H1 (cell line): ENCODE results near the gene COL17A1. TPM values are rescaled to one million over a fixed set of nuclear protein-coding genes. Genes with fewer than 3 reads are reported as not detected.
A peak's percentile ranks its signal among the peaks of the same experiment; 100 is the strongest.

ENCODE experiments used
- CTCF ChIA-PET: fragments of 300-600 bp; sonication (Branson Sonifier 250); formaldehyde crosslinking; loops from one replicate; lab custom pipeline; 2021; ENCODE audit not compliant: partially characterized antibody; lab: Charles Lee
- POLR2A ChIA-PET: fragments of 300-600 bp; sonication (Branson Sonifier 250); formaldehyde crosslinking; loops from one replicate; lab custom pipeline; 2021; ENCODE audit warnings: inconsistent platforms; ENCODE audit not compliant: partially characterized antibody; lab: Charles Lee
- DNase-seq, 2 experiments: peaks; one replicate each; pipeline versions ENCODE4 v3.0.0 to v3.0.0-alpha.2; 2010 to 2022; ENCODE audit warnings: low spot score in 2 of 2, low read depth in 1 of 2, mixed read lengths in 1 of 2
- FAIRE-seq: peaks from 2 replicates; lab custom pipeline; 2011; peaks lifted over from hg19 to GRCh38; lab: Jason Lieb, UNC
- H2AFZ ChIP-seq: 2 replicates; pipeline ENCODE4 v1.8.1; 2012; ENCODE audit warnings: low read length, inconsistent platforms
- H2AK5ac ChIP-seq: 2 replicates; pipeline ENCODE4 v1.6.1; 2013; ENCODE audit warnings: low read depth, low read length
- H2BK120ac ChIP-seq: replicated peaks from 2 replicates; pipeline ENCODE3; 2013; ENCODE audit warnings: low read depth, low read length, inconsistent platforms
- H2BK12ac ChIP-seq: 2 replicates; pipeline ENCODE4 v1.6.1; 2013; ENCODE audit warnings: low read depth, low read length
- H2BK15ac ChIP-seq: 2 replicates; pipeline ENCODE4 v1.6.1; 2013; ENCODE audit warnings: low read length
- H2BK20ac ChIP-seq: 2 replicates; pipeline ENCODE4 v1.6.1; 2013; ENCODE audit warnings: low read length
- H2BK5ac ChIP-seq: 2 replicates; pipeline ENCODE4 v1.6.1; 2013; ENCODE audit warnings: low read depth, low read length
- H3K14ac ChIP-seq: 2 replicates; pipeline ENCODE4 v1.6.1; 2013; ENCODE audit warnings: inconsistent platforms; ENCODE audit not compliant: insufficient read length
- H3K18ac ChIP-seq: 2 replicates; pipeline ENCODE4 v1.6.1; 2013; ENCODE audit warnings: low read length; ENCODE audit errors: extremely low read depth
- H3K23ac ChIP-seq: 2 replicates; pipeline ENCODE4 v1.6.1; 2013; ENCODE audit warnings: inconsistent platforms; ENCODE audit not compliant: insufficient read length
- H3K23me2 ChIP-seq: 2 replicates; pipeline ENCODE4 v1.6.1; 2013; ENCODE audit warnings: low read depth, low read length
- H3K27ac ChIP-seq: 2 replicates; pipeline ENCODE4 v1.6.1; 2011; ENCODE audit warnings: low read depth, low read length, inconsistent platforms
- H3K27me3 ChIP-seq, 4 experiments: replicated peaks in 1 of 4; 1 replicate in 1 of 4; 2 replicates in 3 of 4; pipeline versions ENCODE4 v1.6.1 to v1.8.1; 2011 to 2013; ENCODE audit warnings: low read length in 3 of 4, mild to moderate bottlenecking in 3 of 4, inconsistent platforms in 2 of 4, mixed read lengths in 2 of 4, moderate library complexity in 1 of 4; ENCODE audit not compliant: control insufficient read depth in 3 of 4, insufficient read depth in 3 of 4; ENCODE audit errors: extremely low read depth in 1 of 4
- H3K36me3 ChIP-seq, 4 experiments: 2 replicates each; pipeline versions ENCODE4 v1.6.1 to v1.8.1; 2011 to 2013; ENCODE audit warnings: mild to moderate bottlenecking in 4 of 4, low read length in 3 of 4, moderate library complexity in 2 of 4, control low read depth in 1 of 4, inconsistent platforms in 1 of 4; ENCODE audit not compliant: insufficient read depth in 4 of 4, control insufficient read depth in 2 of 4
- H3K4ac ChIP-seq: replicated peaks from 2 replicates; pipeline ENCODE3; 2013; ENCODE audit warnings: low read length, low read depth, mixed read lengths, inconsistent platforms; ENCODE audit not compliant: insufficient read length
- H3K4me1 ChIP-seq, 4 experiments: replicated peaks in 1 of 4; 1 replicate in 1 of 4; 2 replicates in 3 of 4; pipeline versions ENCODE4 v1.6.1 to v1.8.1; 2011 to 2013; ENCODE audit warnings: low read length in 3 of 4, inconsistent platforms in 2 of 4, mixed read lengths in 1 of 4; ENCODE audit not compliant: insufficient read depth in 4 of 4, control insufficient read depth in 3 of 4
- H3K4me2 ChIP-seq, 2 experiments: 2 replicates each; pipeline versions ENCODE4 v1.6.1 to v1.8.1; 2011 to 2013; ENCODE audit warnings: low read depth in 2 of 2, low read length in 2 of 2, control low read depth in 1 of 2, inconsistent platforms in 1 of 2, mild to moderate bottlenecking in 1 of 2; ENCODE audit not compliant: insufficient read depth in 1 of 2
- H3K4me3 ChIP-seq, 4 experiments: fragments of 200-600, 300-600 bp in 1 of 4; sonication (generic), shearing (Covaris generic), sonication (Bioruptor Twin) in 1 of 4; 2 replicates each; pipeline versions ENCODE4 v1.5.1 to v1.8.1; 2011 to 2016; ENCODE audit warnings: low read length in 4 of 4, low read depth in 3 of 4, control low read depth in 2 of 4, inconsistent platforms in 2 of 4, mild to moderate bottlenecking in 2 of 4, mixed read lengths in 1 of 4, moderate library complexity in 1 of 4; ENCODE audit not compliant: insufficient read depth in 2 of 4; ENCODE audit errors: extremely low read depth in 1 of 4
- H3K56ac ChIP-seq: replicated peaks from 2 replicates; pipeline ENCODE3; 2013; ENCODE audit warnings: low read depth, mild to moderate bottlenecking, mixed read lengths, low read length, inconsistent platforms; ENCODE audit not compliant: insufficient read length
- H3K79me1 ChIP-seq: 2 replicates; pipeline ENCODE4 v1.6.1; 2013; ENCODE audit warnings: low read depth, low read length, control low read depth
- H3K79me2 ChIP-seq, 2 experiments: 2 replicates each; pipeline versions ENCODE4 v1.6.1 to v1.8.1; 2012 to 2013; ENCODE audit warnings: low read length in 2 of 2, mild to moderate bottlenecking in 2 of 2, inconsistent platforms in 1 of 2; ENCODE audit not compliant: insufficient read depth in 2 of 2, control insufficient read depth in 1 of 2
- H3K9ac ChIP-seq, 4 experiments: replicated peaks in 1 of 4; 1 replicate in 1 of 4; 2 replicates in 3 of 4; pipeline versions ENCODE4 v1.6.1 to v1.8.1; 2011 to 2013; ENCODE audit warnings: low read depth in 3 of 4, low read length in 3 of 4, control low read depth in 2 of 4, mild to moderate bottlenecking in 2 of 4, moderate library complexity in 2 of 4, inconsistent platforms in 1 of 4; ENCODE audit errors: extremely low read depth in 1 of 4
- H3K9me3 ChIP-seq, 2 experiments: 2 replicates each; pipeline versions ENCODE4 v1.6.1 to v1.8.1; 2012 to 2013; ENCODE audit warnings: mild to moderate bottlenecking in 2 of 2, moderate library complexity in 2 of 2, control low read depth in 1 of 2, inconsistent platforms in 1 of 2, low read depth in 1 of 2, low read length in 1 of 2, mixed read lengths in 1 of 2; ENCODE audit not compliant: insufficient read depth in 2 of 2
- H4K20me1 ChIP-seq, 2 experiments: replicated peaks in 1 of 2; 2 replicates each; pipeline versions ENCODE3 to v1.8.1; 2011 to 2013; ENCODE audit warnings: inconsistent platforms in 2 of 2, low read length in 2 of 2, mild to moderate bottlenecking in 1 of 2; ENCODE audit not compliant: insufficient read depth in 2 of 2, control insufficient read depth in 1 of 2
- H4K5ac ChIP-seq: 2 replicates; pipeline ENCODE4 v1.6.1; 2013; ENCODE audit warnings: low read length, low read depth, mixed read lengths, inconsistent platforms; ENCODE audit not compliant: insufficient read length
- H4K8ac ChIP-seq: 2 replicates; pipeline ENCODE4 v1.8.0; 2013; ENCODE audit warnings: mild to moderate bottlenecking, moderate library complexity, low read length, inconsistent platforms; ENCODE audit not compliant: insufficient read depth; ENCODE audit errors: extremely low read depth
- H4K91ac ChIP-seq: replicated peaks from 2 replicates; pipeline ENCODE3; 2013; ENCODE audit warnings: low read length, mixed read lengths, inconsistent platforms; ENCODE audit not compliant: insufficient read length
- EZH2 ChIP-seq: fragments of 200-600 bp; sonication (generic); IDR thresholded peaks from 2 replicates; pipeline ENCODE4 v1.7.1; 2012; ENCODE audit warnings: low read depth, mild to moderate bottlenecking, moderate library complexity, low read length, inconsistent platforms; ENCODE audit not compliant: severe bottlenecking
- GABPA ChIP-seq: IDR thresholded peaks from 2 replicates; pipeline ENCODE4 v1.6.1; 2011; ENCODE audit warnings: mild to moderate bottlenecking, low read length, moderate library complexity, borderline replicate concordance; ENCODE audit not compliant: insufficient read depth
- JUN ChIP-seq: IDR thresholded peaks from 2 replicates; pipeline ENCODE4 v1.6.1; 2011; ENCODE audit warnings: low read depth, mild to moderate bottlenecking, improper control_type of control experiment, low read length
- PHF8 ChIP-seq: fragments of 200-600 bp; sonication (generic); conservative IDR thresholded peaks from 2 replicates; pipeline ENCODE4 v1.7.1; 2012; ENCODE audit warnings: low read depth, mild to moderate bottlenecking, inconsistent platforms, low read length, moderate library complexity
- TAF1 ChIP-seq: IDR thresholded peaks from 2 replicates; pipeline ENCODE4 v1.6.1; 2011; ENCODE audit warnings: mild to moderate bottlenecking, low read depth, low read length
- TAF7 ChIP-seq: optimal IDR thresholded peaks from 2 replicates; pipeline ENCODE3; 2011; ENCODE audit warnings: low read depth, mild to moderate bottlenecking, inconsistent platforms, low read length, moderate library complexity, borderline replicate concordance
- TCF12 ChIP-seq: IDR thresholded peaks from 2 replicates; pipeline ENCODE4 v1.6.1; 2011; ENCODE audit warnings: low read depth, mild to moderate bottlenecking, low read length
- YY1 ChIP-seq: IDR thresholded peaks from 2 replicates; pipeline ENCODE4 v1.6.1; 2011; ENCODE audit warnings: low read depth, mild to moderate bottlenecking, low read length
- WGBS, 2 experiments: shearing (Covaris generic) in 1 of 2; methylation state at CpG; one replicate each; pipeline versions ENCODE4 v1.1.6 to v1.1.7; 2013 to 2015; ENCODE audit warnings: low lambda C conversion rate in 2 of 2, mixed read lengths in 2 of 2, inconsistent platforms in 1 of 2, low coverage in 1 of 2, missing lambda C conversion rate in 1 of 2; ENCODE audit not compliant: insufficient replicate concordance in 2 of 2, insufficient coverage in 1 of 2, insufficient read length in 1 of 2; ENCODE audit errors: extremely low coverage in 1 of 2, missing lambda C conversion rate in 1 of 2; 5-methylcytosine and 5-hydroxymethylcytosine counted together
- polyA plus RNA-seq, 7 experiments: library from polyadenylated mRNA; depleted of rRNA in 3 of 7; stranded (reverse) in 5 of 7; unstranded in 2 of 7; fragments of >200 nt in 5 of 7; fragments of 200-250 nt in 2 of 7; gene quantifications; 1 replicate in 5 of 7; 2 replicates in 1 of 7; 4 replicates in 1 of 7; pipeline versions ENCODE4 v1.2.1 to v1.2.3, GENCODE V29; 2011 to 2013; ENCODE audit warnings: missing spikeins in 2 of 7, mixed read lengths in 2 of 7
- total RNA-seq: library from RNA; stranded (reverse); fragmentation: NEBNext Ultra II Directional; extraction: Animal tissue kit (Norgen Biotek cat#: 25700); gene quantifications from 2 replicates; pipeline ENCODE4 v1.2.1, GENCODE V29; 2021
- TF ChIP-seq, protein P1 (sequence below): IDR thresholded peaks from 2 replicates; pipeline ENCODE4 v1.6.1; 2011; ENCODE audit warnings: low read depth, mild to moderate bottlenecking, low read length; ENCODE audit not compliant: insufficient read depth

Gene COL17A1
- total and polyA plus RNA-seq, 2 of the 8 experiments (the other 6 are each of a cell fraction or from before 2014, with no cell fraction given) = 0.35 to 0.37 TPM

DNA sequence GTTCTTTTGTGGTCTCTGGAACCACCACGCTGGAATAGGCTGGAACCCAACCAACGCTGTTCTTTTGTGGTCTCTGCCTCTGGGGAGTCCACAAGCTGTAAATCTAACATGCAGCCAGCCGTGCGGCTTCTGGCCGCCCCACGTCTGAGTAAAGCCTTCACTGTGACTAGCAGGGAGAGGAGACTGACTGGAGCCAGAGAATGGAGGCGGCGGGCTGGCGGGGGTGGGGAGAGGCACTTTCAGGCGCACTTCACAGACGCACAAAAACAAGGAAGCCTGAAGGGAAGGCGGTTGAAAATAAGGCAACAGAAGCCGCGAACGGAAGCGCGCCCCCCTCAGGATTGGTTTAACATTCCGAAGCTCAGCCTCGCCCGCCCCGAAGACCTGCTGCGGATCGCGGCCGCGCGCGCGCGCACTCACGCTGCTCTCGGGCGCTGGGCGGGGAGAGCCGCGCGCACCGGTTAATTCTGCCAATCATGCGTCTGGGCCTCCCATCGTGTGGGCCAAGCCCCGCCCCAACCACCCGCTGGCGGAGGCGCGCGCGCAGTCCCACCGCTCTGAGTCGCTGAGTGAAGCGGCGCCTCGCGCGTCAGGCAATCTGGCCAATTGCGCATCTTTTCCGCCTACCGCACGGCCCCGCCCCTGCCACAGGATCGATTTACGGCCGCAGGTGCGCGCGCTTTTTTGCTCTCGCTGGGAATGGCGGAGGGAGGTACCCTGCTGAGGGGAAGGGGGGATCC is 36.0 kb upstream of the COL17A1 start, which contains the start of gene SFR1:
TSS of gene SFR1 (plus strand) at position 687 of the 740 bp plus-strand sequence. CDS start at position 700, 13 bp downstream.
- peak within 1 kb of the TSS; percentile 95 for H2BK5ac ChIP-seq
- no peaks in the 10 kb centered on the region for H4K20me1 ChIP-seq
- H2BK15ac ChIP-seq = peak within 1 kb of the TSS; percentile 50; the same call in 1 of the 2 replicates
- H3K56ac ChIP-seq = peak within 1 kb of the TSS; percentile 95
- peak within 1 kb of the TSS; percentile 100; the same call in 1 of the 2 replicates for H4K8ac ChIP-seq
- H2BK12ac ChIP-seq = peak within 1 kb of the TSS; percentile 91; the same call in 1 of the 2 replicates
- no peak within 1 kb of the TSS for H2BK20ac ChIP-seq
- no peak within 1 kb of the TSS for H2AK5ac ChIP-seq
- no peaks in the 10 kb centered on the region for H3K27me3 ChIP-seq
- ChIA-PET POLR2A (interaction anchor here (0.7 to 3.9 kb wide), 42 partner anchors 8 to 427 kb away, joined by 3 to 43 read pairs (median 5); partner anchors contain the start of genes GSTO1 and GSTO2), CTCF (interaction anchor here (0.6 to 8.6 kb wide), 33 partner anchors 10 to 487 kb away, joined by 3 to 43 read pairs (median 4); no protein-coding TSS in a partner anchor)
- peak within 1 kb of the TSS; percentile 99 for H4K5ac ChIP-seq
- no peaks in the 10 kb centered on the region for H3K79me2 ChIP-seq
- H2AFZ ChIP-seq = peak within 1 kb of the TSS; percentile 76; the same call in 1 of the 2 replicates
- no peaks in the 10 kb centered on the region; a peak in 1 of 8 replicates for H3K36me3 ChIP-seq
- H4K91ac ChIP-seq = peak within 1 kb of the TSS; percentile 92
- no peak within 1 kb of the TSS for H3K14ac ChIP-seq
- WGBS, 2 experiments = 1% methylated on average over 67 of the region's 67 CpGs; no CpG with 5 or more reads in 1 of the 2 experiments
- no peaks in the 10 kb centered on the region for H3K79me1 ChIP-seq
- H3K4me2 ChIP-seq = peak within 1 kb of the TSS; percentile 92 to 99
- H3K27ac ChIP-seq = peak within 1 kb of the TSS; percentile 99
- peak within 1 kb of the TSS; percentile 68 to 96 (median 88) for H3K4me3 ChIP-seq
- DNase-seq = peak; percentile 97 to 99
- H2BK120ac ChIP-seq = peak within 1 kb of the TSS; percentile 95
- peak within 1 kb of the TSS; percentile 98 for H3K4ac ChIP-seq
- peaks cover 5% of the 10 kb centered on the region for H3K23me2 ChIP-seq
- H3K4me1 ChIP-seq = peaks cover 0 to 8% (median 4%) of the 10 kb centered on the region in 4 experiments; a peak in 3 of 7 replicates
- H3K23ac ChIP-seq = no peak within 1 kb of the TSS
- H3K9ac ChIP-seq = peak within 1 kb of the TSS; percentile 91 to 98 (median 98)
- FAIRE-seq = peak; percentile 45
- no peaks in the 10 kb centered on the region for H3K9me3 ChIP-seq
- peak within 1 kb of the TSS; percentile 96 for H3K18ac ChIP-seq
- peak; percentile 90 for TF ChIP-seq TCF12
- TF ChIP-seq, protein P1, sequence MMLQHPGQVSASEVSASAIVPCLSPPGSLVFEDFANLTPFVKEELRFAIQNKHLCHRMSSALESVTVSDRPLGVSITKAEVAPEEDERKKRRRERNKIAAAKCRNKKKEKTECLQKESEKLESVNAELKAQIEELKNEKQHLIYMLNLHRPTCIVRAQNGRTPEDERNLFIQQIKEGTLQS = peak; percentile 53; the same call in 1 of the 2 replicates
- peak; percentile 91 for TF ChIP-seq TAF1
- no peak for TF ChIP-seq GABPA
- TF ChIP-seq TAF7 = peak; percentile 84
- no peak for TF ChIP-seq JUN
- TF ChIP-seq EZH2 = no peak
- peak; percentile 73 for TF ChIP-seq PHF8
- peak; percentile 92 for TF ChIP-seq YY1
